ENCODE results near the gene BMPR1B.

The BMPR1B gene

GRCh38 chr4:94892051-94892450, 134.3 kb downstream of the BMPR1B start:
- H3K27me3 Mint-ChIP-seq (ENCODE audit: low read depth, poor library complexity): peaks cover 2% of the 10 kb centered on the region
- DNase-seq: no peak
- H3K4me3 Mint-ChIP-seq: no peak overlapping the region
- no peak overlapping the region for H3K27ac Mint-ChIP-seq
- TF ChIP-seq, protein P1, sequence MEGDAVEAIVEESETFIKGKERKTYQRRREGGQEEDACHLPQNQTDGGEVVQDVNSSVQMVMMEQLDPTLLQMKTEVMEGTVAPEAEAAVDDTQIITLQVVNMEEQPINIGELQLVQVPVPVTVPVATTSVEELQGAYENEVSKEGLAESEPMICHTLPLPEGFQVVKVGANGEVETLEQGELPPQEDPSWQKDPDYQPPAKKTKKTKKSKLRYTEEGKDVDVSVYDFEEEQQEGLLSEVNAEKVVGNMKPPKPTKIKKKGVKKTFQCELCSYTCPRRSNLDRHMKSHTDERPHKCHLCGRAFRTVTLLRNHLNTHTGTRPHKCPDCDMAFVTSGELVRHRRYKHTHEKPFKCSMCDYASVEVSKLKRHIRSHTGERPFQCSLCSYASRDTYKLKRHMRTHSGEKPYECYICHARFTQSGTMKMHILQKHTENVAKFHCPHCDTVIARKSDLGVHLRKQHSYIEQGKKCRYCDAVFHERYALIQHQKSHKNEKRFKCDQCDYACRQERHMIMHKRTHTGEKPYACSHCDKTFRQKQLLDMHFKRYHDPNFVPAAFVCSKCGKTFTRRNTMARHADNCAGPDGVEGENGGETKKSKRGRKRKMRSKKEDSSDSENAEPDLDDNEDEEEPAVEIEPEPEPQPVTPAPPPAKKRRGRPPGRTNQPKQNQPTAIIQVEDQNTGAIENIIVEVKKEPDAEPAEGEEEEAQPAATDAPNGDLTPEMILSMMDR (IDR thresholded peaks at IDR 0.05): no peak
- H3K36me3 Mint-ChIP-seq (ENCODE audit: low read depth): peaks cover 16% of the 10 kb centered on the region
- peaks cover 51% of the 10 kb centered on the region for H3K4me1 Mint-ChIP-seq
- H3K9me3 Mint-ChIP-seq: peaks cover 13% of the 10 kb centered on the region

DNA sequence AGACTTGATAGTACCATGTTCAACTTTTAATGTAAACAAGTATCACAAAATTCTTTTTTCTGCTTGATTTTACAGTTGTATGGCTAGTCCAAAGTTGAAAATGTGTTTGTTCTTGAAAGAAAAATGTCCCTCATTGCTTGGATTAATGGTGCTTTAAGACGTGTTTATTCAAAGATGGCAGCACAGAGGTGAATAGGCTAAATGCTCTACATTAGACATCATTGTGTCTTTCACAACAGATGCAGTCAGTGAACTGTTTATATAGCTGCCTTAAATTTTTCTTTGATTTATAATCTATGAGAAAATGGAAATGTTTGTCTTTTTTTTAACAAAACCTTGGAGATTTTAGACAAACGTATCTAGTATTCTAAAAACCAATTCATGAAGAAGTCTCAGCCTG, 137.3 kb downstream of the BMPR1B start:
- TF ChIP-seq, protein P1 (IDR thresholded peaks at IDR 0.05): no peak
- peaks cover 28% of the 10 kb centered on the region for H3K4me1 Mint-ChIP-seq
- no peak overlapping the region for H3K4me3 Mint-ChIP-seq
- H3K36me3 Mint-ChIP-seq (ENCODE audit: low read depth): peaks cover 29% of the 10 kb centered on the region
- H3K27ac Mint-ChIP-seq: peak overlapping the region; percentile 22
- DNase-seq: no peak
- peaks cover 6% of the 10 kb centered on the region for H3K27me3 Mint-ChIP-seq (ENCODE audit: low read depth, poor library complexity)
- peaks cover 16% of the 10 kb centered on the region for H3K9me3 Mint-ChIP-seq

GRCh38 chr4:94897023-94897422, 139.3 kb downstream of the BMPR1B start:
- Mint-ChIP-seq H3K4me3 (no peak overlapping the region), H3K9me3 (peaks cover 11% of the 10 kb centered on the region), H3K27me3 (ENCODE audit: low read depth, poor library complexity) (peaks cover 5% of the 10 kb centered on the region), H3K4me1 (peaks cover 32% of the 10 kb centered on the region), H3K36me3 (ENCODE audit: low read depth) (peaks cover 23% of the 10 kb centered on the region), H3K27ac (no peak overlapping the region)
- DNase-seq: no peak
- TF ChIP-seq, protein P1 (IDR thresholded peaks at IDR 0.05): no peak

DNA sequence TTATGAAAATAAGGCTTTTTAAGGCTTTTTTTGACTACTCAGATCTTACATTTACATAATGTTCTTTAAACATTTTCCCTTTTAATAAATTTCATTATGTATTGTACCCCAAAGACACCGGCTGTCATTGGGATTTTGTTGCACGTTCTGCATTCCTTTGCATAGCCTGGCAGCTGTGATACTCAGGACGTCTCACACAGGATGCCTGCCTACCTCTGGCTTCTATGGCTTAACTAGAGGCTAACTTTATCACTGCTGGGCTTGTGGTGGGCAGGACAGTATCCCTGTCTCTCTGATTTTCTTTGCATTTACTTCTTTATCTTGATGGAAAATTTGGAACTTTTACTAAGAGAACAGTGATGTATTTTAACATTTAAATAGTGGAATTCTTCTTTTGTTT, 147.8 kb downstream of the BMPR1B start:
- Mint-ChIP-seq H3K9me3 (no peaks in the 10 kb centered on the region), H3K27me3 (ENCODE audit: low read depth, poor library complexity) (no peaks in the 10 kb centered on the region), H3K4me1 (peaks cover 21% of the 10 kb centered on the region), H3K4me3 (no peak overlapping the region), H3K36me3 (ENCODE audit: low read depth) (no peaks in the 10 kb centered on the region), H3K27ac (no peak overlapping the region)
- no peak for DNase-seq
- TF ChIP-seq, protein P1 (IDR thresholded peaks at IDR 0.05): no peak

DNA sequence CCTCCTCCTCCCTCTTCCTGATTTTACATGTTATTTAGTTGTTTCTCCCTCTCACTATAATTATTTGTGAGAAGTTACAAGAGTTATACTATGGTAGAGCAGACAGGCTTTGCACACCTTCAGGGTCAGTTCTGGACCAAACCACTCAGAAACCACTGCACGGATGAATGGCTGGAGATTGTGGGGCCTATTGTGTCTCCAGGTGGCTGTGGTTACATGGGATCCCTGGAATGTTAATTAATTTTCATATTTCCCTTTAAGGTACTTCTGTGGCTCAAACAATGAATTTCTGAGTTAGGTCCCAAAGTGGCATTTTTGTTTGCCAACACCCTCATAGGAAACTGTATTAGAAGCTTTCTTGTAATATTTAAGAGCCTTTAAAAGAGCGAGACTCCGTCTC, 151.9 kb downstream of the BMPR1B start:
- TF ChIP-seq, protein P1 (IDR thresholded peaks at IDR 0.05): no peak
- DNase-seq: no peak

DNA sequence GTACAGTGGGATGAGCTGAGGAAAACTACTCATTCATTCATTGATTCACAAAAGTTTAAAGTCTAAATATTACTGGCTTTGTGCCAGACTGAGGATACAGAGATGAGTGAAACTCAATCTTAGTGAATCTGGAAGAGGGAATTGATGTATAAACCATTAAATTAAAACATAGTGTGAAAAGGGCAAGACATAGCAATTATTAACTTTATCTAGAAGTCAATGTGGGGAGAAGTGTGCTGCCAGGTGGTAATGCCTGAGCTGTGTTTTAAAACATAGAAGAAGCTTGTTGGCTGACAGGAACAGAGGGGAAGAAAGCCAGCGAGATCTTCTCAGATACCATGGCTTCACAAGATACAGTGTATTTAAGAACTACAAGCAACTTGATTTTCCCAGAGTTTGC, 153.4 kb downstream of the BMPR1B start:
- Mint-ChIP-seq H3K27ac (no peak overlapping the region), H3K9me3 (peaks cover 15% of the 10 kb centered on the region), H3K36me3 (ENCODE audit: low read depth) (peaks cover 20% of the 10 kb centered on the region), H3K4me3 (no peak overlapping the region), H3K4me1 (peaks cover 13% of the 10 kb centered on the region), H3K27me3 (ENCODE audit: low read depth, poor library complexity) (peaks cover 4% of the 10 kb centered on the region)
- TF ChIP-seq, protein P1 (IDR thresholded peaks at IDR 0.05): no peak
- no peak for DNase-seq

More for the DNA sequence above, 151.9 kb downstream of the BMPR1B start:
- H3K4me1 Mint-ChIP-seq: peaks cover 13% of the 10 kb centered on the region
- no peak overlapping the region for H3K4me3 Mint-ChIP-seq
- peak overlapping the region; percentile 66 for H3K27ac Mint-ChIP-seq
- peaks cover 4% of the 10 kb centered on the region for H3K27me3 Mint-ChIP-seq (ENCODE audit: low read depth, poor library complexity)
- H3K36me3 Mint-ChIP-seq (ENCODE audit: low read depth): peaks cover 9% of the 10 kb centered on the region
- peaks cover 5% of the 10 kb centered on the region for H3K9me3 Mint-ChIP-seq

Measured in nephron progenitor cell (in vitro differentiated cells).